ENCODE measurements around the gene TOP1.

GRCh38 chr20:41085606-41086005 lies 57.0 kb downstream of the TOP1 start:
- TF ChIP-seq ZNF416 (tag by site-specific recombination; IDR thresholded peaks at IDR 0.05) (no peak), ZNF10 (tag by site-specific recombination; IDR thresholded peaks at IDR 0.05) (no peak), CTCF (tag by site-specific recombination; IDR thresholded peaks at IDR 0.05) (no peak), PBX3 (CRISPR knock-in tag; IDR thresholded peaks at IDR 0.05) (no peak), ZNF501 (tag by site-specific recombination; IDR thresholded peaks at IDR 0.05) (no peak), TCF7L2 (IDR thresholded peaks at IDR 0.05; ENCODE audit: borderline replicate concordance, low read depth, low read length) (no peak), HOXA7 (CRISPR knock-in tag; IDR thresholded peaks at IDR 0.05; ENCODE audit: borderline replicate concordance) (no peak)

Data from HEK293 (cell line).